ENCODE measurements around the gene RALGAPA2. TPM values are rescaled to one million over a fixed set of nuclear protein-coding genes. Genes with fewer than 3 reads are reported as not detected.

Gene RALGAPA2
- polyA plus RNA-seq, 1 of the 3 experiments (the other 2 are of a cell fraction): 1.0 TPM

DNA sequence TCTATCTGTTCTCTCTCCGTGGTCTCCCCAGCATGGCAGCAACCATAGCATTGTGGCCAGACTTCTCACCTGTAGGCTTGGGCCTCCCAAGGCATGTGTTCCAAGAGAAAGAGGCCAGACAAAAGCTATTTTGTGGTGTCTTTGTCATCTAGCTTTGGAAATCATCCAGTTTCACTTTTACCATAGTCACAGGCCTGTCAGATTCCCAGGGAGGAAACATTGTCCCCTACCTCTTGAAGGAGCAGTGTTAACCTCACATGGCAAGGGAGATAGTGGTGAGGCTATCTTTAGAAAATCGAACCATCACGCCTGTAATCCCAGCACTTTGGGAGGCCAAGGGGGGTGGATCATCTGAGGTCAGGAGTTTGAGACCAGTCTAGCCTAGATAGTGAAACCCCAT is 42.3 kb upstream of the RALGAPA2 start:
- no peaks in the 10 kb centered on the region for H3K9me3 ChIP-seq
- POLR2A ChIA-PET: no interaction called here

DNA sequence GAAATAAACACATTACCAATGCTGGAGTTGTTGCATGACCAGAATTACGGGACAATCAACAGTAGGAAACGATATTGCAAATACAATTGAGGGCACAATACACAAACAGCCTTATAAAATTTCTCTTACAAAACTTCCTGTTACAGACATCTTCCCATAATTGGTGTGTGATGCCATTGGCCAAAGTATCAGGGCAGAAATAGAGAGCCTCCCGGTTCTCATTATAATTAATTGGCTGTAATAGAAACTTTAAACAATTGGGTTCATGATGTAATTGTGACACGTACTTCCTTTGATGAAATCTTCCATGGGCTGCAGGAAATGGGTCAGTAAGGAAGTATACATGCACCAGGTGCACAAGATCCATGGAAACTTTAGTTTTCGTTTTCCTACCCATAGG is 40.3 kb upstream of the RALGAPA2 start:
- no peaks in the 10 kb centered on the region for H3K9me2 ChIP-seq
- no peaks in the 10 kb centered on the region for H3K36me3 ChIP-seq (replicated peaks in 1 of 2; ENCODE audit: control insufficient read depth in 1 of 2, insufficient read depth in 2 of 2, low read length in 1 of 2)
- no peak overlapping the region for H3K27ac ChIP-seq (ENCODE audit: low read depth in 2 of 2, low read length in 1 of 2)
- H3K4me1 ChIP-seq (ENCODE audit: control insufficient read depth in 1 of 2, insufficient read depth in 2 of 2, low read depth in 1 of 2, low read length in 1 of 2): no peaks in the 10 kb centered on the region
- TF ChIP-seq TCF12 (IDR thresholded peaks at IDR 0.05): no peak
- TF ChIP-seq MXI1 (IDR thresholded peaks at IDR 0.05; ENCODE audit: low read depth, low read length): no peak
- TF ChIP-seq, protein P1, sequence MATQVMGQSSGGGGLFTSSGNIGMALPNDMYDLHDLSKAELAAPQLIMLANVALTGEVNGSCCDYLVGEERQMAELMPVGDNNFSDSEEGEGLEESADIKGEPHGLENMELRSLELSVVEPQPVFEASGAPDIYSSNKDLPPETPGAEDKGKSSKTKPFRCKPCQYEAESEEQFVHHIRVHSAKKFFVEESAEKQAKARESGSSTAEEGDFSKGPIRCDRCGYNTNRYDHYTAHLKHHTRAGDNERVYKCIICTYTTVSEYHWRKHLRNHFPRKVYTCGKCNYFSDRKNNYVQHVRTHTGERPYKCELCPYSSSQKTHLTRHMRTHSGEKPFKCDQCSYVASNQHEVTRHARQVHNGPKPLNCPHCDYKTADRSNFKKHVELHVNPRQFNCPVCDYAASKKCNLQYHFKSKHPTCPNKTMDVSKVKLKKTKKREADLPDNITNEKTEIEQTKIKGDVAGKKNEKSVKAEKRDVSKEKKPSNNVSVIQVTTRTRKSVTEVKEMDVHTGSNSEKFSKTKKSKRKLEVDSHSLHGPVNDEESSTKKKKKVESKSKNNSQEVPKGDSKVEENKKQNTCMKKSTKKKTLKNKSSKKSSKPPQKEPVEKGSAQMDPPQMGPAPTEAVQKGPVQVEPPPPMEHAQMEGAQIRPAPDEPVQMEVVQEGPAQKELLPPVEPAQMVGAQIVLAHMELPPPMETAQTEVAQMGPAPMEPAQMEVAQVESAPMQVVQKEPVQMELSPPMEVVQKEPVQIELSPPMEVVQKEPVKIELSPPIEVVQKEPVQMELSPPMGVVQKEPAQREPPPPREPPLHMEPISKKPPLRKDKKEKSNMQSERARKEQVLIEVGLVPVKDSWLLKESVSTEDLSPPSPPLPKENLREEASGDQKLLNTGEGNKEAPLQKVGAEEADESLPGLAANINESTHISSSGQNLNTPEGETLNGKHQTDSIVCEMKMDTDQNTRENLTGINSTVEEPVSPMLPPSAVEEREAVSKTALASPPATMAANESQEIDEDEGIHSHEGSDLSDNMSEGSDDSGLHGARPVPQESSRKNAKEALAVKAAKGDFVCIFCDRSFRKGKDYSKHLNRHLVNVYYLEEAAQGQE (IDR thresholded peaks at IDR 0.05; ENCODE audit: low read depth, low read length): no peak
- TF ChIP-seq ELF1 (IDR thresholded peaks at IDR 0.05): no peak
- no peak for TF ChIP-seq TEAD4 (IDR thresholded peaks at IDR 0.05; ENCODE audit: borderline replicate concordance, insufficient read depth)
- TF ChIP-seq FOXJ3 (CRISPR knock-in tag; IDR thresholded peaks at IDR 0.05): no peak
- no peaks in the 10 kb centered on the region for H3K79me2 ChIP-seq (ENCODE audit: insufficient read depth)
- no peak overlapping the region for H3K9ac ChIP-seq
- ChIA-PET CTCF (no interaction called here), POLR2A (no interaction called here)
- no peak overlapping the region for H3K4me3 ChIP-seq (ENCODE audit: low read depth in 2 of 2, low read length in 1 of 2)
- no peaks in the 10 kb centered on the region for H3F3A ChIP-seq (replicated peaks; ENCODE audit: insufficient read depth)
- DNase-seq: no peak
- peaks cover 26% of the 10 kb centered on the region; the same call in 1 of the 2 replicates for H3K27me3 ChIP-seq (ENCODE audit: insufficient read depth)
- no peaks in the 10 kb centered on the region for H3K9me3 ChIP-seq
- no peaks in the 10 kb centered on the region for H4K20me1 ChIP-seq (ENCODE audit: insufficient read depth)
- 2% methylated on average over 5 of the region's 5 CpGs for WGBS (ENCODE audit: low lambda C conversion rate)
- H3K4me2 ChIP-seq: no peak overlapping the region
- H2AFZ ChIP-seq (ENCODE audit: low read depth): no peak overlapping the region

More for the DNA sequence above, 42.3 kb upstream of the RALGAPA2 start:
- Histone ChIP-seq H3K4me2 (no peak overlapping the region), H3K79me2 (ENCODE audit: insufficient read depth) (no peaks in the 10 kb centered on the region), H3K36me3 (replicated peaks in 1 of 2; ENCODE audit: control insufficient read depth in 1 of 2, insufficient read depth in 2 of 2, low read length in 1 of 2) (no peaks in the 10 kb centered on the region), H3K4me1 (ENCODE audit: control insufficient read depth in 1 of 2, insufficient read depth in 2 of 2, low read depth in 1 of 2, low read length in 1 of 2) (no peaks in the 10 kb centered on the region), H3K9ac (no peak overlapping the region), H3K9me2 (no peaks in the 10 kb centered on the region), H2AFZ (ENCODE audit: low read depth) (no peak overlapping the region), H3K27ac (ENCODE audit: low read depth in 2 of 2, low read length in 1 of 2) (no peak overlapping the region), H3K4me3 (ENCODE audit: low read depth in 2 of 2, low read length in 1 of 2) (no peak overlapping the region), H4K20me1 (ENCODE audit: insufficient read depth) (no peaks in the 10 kb centered on the region), H3F3A (replicated peaks; ENCODE audit: insufficient read depth) (no peaks in the 10 kb centered on the region), H3K27me3 (ENCODE audit: insufficient read depth) (peaks cover 26% of the 10 kb centered on the region; the same call in 1 of the 2 replicates)
- WGBS (ENCODE audit: low lambda C conversion rate): 6% methylated on average over 1 of the region's 3 CpGs
- DNase-seq: no peak
- TF ChIP-seq, protein P2, sequence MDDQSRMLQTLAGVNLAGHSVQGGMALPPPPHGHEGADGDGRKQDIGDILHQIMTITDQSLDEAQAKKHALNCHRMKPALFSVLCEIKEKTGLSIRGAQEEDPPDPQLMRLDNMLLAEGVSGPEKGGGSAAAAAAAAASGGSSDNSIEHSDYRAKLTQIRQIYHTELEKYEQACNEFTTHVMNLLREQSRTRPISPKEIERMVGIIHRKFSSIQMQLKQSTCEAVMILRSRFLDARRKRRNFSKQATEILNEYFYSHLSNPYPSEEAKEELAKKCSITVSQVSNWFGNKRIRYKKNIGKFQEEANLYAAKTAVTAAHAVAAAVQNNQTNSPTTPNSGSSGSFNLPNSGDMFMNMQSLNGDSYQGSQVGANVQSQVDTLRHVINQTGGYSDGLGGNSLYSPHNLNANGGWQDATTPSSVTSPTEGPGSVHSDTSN (IDR thresholded peaks at IDR 0.05): no peak
- TF ChIP-seq POLR2AphosphoS5 (IDR thresholded peaks at IDR 0.05; ENCODE audit: low read depth, low read length) (no peak), FOXM1 (IDR thresholded peaks at IDR 0.05; ENCODE audit: low read depth) (no peak), MEF2A (IDR thresholded peaks at IDR 0.05; ENCODE audit: borderline replicate concordance, low read depth) (no peak), FOXJ3 (CRISPR knock-in tag; IDR thresholded peaks at IDR 0.05) (no peak)
- CTCF ChIA-PET: no interaction called here
